GM12864 (cell line): ENCODE results near the gene NUDT1.

ENCODE experiments used
- DNase-seq: peaks from one replicate; pipeline ENCODE4 v3.0.0-alpha.2; 2011; ENCODE audit warnings: low read depth
- H3K4me3 ChIP-seq: 2 replicates; pipeline ENCODE4 v1.5.1; 2011; ENCODE audit warnings: mild to moderate bottlenecking, low read depth, low read length, control low read depth
- CTCF ChIP-seq: IDR thresholded peaks from 2 replicates; pipeline ENCODE4 v1.5.1; 2011; ENCODE audit warnings: low read depth, mild to moderate bottlenecking, moderate library complexity, low read length, control low read depth, inconsistent platforms; ENCODE audit errors: missing control alignments

Gene NUDT1

GRCh38 chr7:2288503-2288902 lies 46.5 kb downstream of the NUDT1 start:
- no peak for DNase-seq
- no peak overlapping the region for H3K4me3 ChIP-seq
- TF ChIP-seq CTCF = no peak

GRCh38 chr7:2289111-2289586 lies 47.1 kb downstream of the NUDT1 start:
- TF ChIP-seq CTCF = no peak
- DNase-seq = no peak
- H3K4me3 ChIP-seq = no peak overlapping the region

DNA sequence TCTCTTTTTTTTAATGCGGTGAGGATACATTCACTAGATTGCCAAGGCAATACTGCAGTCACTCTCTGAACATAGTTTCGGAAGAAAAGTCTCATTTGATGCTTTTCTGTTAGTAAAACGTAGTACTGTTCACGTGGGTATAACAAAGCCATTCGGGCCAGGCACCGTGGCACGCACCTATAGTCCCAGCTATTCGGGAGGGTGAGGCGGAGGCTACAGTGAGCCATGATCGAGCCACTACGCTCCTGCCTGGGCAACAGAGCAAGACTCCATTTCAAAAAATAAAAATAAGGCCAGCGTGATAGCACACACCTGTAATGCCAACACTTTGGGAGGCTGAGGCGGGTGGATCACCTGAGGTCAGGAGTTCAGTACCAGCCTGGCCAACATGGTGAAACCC lies 47.6 kb downstream of the NUDT1 start:
- TF ChIP-seq CTCF = no peak
- no peak for DNase-seq
- no peak overlapping the region for H3K4me3 ChIP-seq

GRCh38 chr7:2290877-2291276 lies 48.9 kb downstream of the NUDT1 start:
- H3K4me3 ChIP-seq = no peak overlapping the region
- no peak for TF ChIP-seq CTCF
- no peak for DNase-seq

DNA sequence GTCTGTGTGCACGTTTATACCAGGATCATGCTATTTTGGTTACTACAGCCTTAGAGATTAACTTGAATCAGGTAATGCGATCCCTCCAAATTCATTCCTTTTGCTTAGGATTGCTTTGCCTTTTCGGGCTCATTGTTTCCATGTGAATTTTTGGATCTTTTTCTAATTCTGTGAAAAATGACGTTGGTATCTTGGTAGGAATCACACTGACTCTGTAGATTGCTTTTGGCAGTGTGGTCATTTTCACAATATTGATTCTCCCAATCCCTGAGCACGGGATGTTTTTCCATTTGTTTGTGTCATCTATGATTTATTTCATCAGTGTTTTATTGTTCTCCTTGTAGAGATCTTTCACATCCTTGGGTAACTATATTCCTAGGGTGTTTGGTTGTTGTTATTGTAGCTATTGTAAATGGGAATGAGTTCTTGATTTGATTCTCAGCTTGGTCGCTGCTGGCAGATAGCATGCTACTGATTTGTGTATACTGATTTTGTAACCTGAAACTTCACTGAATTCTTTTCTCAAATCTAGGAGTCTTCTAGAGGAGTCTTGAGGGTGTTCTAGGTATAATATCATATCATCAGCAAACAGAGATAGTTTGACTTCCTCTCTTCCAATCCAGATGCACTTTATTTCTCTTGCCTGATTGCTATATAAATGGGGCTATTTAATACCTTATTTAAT lies 54.1 kb downstream of the NUDT1 start:
- no peak overlapping the region for H3K4me3 ChIP-seq
- TF ChIP-seq CTCF = no peak
- DNase-seq = no peak

DNA sequence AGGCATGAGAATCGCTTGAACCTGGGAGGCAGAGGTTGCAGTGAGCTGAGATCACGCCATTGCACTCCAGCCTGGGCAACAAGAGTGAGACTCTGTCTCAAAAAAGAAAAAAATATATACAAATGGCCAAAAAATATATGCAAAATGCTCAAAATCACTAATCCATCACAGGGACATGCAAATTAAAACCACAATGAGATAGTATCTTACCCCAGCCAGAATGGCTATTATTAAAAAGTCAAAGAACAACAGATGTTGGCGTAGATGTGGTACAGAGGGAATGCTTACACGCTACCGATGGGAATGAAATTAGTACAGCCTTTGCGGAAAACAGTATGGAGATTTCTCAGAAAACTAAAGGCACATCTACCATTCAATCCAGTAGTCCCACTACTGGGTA lies 54.8 kb downstream of the NUDT1 start:
- DNase-seq = no peak
- H3K4me3 ChIP-seq = no peak overlapping the region
- TF ChIP-seq CTCF = no peak
